ENCODE data around the gene LRRC8E.

DNA sequence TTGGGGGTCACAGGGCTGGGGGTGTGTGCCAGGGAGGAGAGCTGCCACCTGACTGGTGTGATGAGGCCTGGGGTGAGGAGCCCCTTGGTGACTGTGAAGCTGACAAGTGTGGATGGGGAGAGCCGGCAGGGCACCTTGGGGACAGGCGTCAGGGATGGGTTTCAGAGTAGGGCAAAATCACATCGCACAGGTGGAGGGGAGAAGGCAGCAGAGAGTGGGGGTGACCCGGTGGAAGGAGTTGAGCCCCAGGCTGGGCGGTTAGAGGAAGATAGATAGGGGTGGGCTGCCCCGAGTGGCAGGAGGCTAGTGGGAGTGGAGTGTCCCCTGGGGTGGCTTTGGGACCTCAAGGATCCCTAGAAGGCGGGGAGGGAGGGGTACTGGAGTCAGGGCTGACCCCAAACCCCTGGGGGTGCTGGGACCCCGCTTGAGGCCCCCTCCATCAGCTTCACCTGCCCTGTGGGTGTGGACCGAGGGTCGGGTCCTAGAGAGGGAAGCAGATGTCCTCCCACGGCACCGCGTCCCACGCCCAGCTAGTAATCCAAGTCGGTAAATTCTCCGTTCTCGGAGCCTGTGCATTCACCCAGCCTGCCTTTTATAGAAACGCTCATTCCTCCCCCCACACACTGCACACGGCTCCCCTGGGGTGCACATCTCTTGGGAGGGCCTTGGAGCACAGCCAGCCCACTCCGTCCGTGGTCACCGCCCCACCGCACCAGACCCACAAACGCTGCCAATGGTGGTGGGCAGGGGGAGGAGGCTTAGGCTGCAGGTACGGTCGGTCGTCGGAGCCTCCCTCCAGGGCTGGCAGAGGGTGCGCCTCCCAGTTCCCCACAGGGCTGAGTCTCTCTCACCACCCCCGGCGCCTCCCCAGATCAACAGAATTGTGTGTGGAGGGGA, 35.2 kb downstream of the LRRC8E start:
- TF ChIP-seq CTCF (IDR thresholded peaks at IDR 0.05; ENCODE audit: insufficient read depth, low read depth, low read length) (no peak), EZH2 (IDR thresholded peaks at IDR 0.05; ENCODE audit: insufficient read depth, low read length) (no peak)

All from astrocyte (in vitro differentiated cells and primary cell).